Transverse colon (tissue), 4 donors: Measurements from ENCODE around the gene TRPM1.

Source experiments
- POLR2AphosphoS5 ChIP-seq, 3 donors: sonication (generic); formaldehyde crosslinking; IDR thresholded peaks; one replicate each; pipeline ENCODE4 v1.6.1; 2016; ENCODE audit warnings: antibody characterized with exemption in 3 of 3
- TF ChIP-seq, protein P1 (sequence below), 5 experiments: fragments of 200-600 bp in 3 of 5; fragments of 450-650 bp in 2 of 5; sonication (generic) in 3 of 5; IDR thresholded peaks; 1 replicate in 2 of 5; 2 replicates in 3 of 5; pipeline ENCODE4 v1.5.1; 2016 to 2017; ENCODE audit warnings: antibody characterized with exemption in 5 of 5, inconsistent platforms in 3 of 5, mild to moderate bottlenecking in 2 of 5, moderate library complexity in 1 of 5

DNA sequence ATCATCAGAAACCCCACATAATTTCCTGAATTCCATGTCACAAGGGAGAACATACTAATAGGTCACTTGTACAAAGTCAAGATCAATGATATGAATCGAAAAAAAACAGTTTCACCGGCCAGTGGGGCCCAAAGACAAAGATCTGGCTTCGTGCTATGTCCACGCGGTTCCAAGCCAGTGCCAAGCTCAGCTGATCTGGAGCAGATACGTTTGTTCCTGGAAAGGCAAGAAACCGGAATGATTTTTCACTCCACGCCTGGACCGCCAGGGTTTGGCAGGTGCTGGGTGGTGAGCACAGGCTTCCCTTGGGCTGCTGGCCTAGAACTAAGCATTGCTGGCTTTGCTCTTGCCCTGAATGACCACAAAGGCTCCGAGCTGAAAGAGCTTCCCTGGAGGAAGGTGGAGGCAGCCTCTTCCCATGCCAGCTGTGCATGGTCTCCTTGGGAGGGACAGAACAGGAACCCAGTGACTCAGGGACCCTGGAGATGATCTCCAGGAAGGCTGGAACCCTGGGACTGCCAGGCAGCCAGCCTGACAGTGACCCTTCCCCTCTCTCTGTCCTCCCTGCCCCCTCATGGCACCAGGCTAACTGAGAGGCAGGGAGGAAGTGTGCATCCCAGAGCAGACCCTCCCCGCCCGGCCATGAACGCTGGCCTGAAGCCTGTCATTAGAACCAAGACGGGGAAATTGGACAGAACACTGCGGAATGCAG is 40.9 kb downstream of the TRPM1 start:
- TF ChIP-seq, protein P1, sequence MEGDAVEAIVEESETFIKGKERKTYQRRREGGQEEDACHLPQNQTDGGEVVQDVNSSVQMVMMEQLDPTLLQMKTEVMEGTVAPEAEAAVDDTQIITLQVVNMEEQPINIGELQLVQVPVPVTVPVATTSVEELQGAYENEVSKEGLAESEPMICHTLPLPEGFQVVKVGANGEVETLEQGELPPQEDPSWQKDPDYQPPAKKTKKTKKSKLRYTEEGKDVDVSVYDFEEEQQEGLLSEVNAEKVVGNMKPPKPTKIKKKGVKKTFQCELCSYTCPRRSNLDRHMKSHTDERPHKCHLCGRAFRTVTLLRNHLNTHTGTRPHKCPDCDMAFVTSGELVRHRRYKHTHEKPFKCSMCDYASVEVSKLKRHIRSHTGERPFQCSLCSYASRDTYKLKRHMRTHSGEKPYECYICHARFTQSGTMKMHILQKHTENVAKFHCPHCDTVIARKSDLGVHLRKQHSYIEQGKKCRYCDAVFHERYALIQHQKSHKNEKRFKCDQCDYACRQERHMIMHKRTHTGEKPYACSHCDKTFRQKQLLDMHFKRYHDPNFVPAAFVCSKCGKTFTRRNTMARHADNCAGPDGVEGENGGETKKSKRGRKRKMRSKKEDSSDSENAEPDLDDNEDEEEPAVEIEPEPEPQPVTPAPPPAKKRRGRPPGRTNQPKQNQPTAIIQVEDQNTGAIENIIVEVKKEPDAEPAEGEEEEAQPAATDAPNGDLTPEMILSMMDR (IDR thresholded peaks at IDR 0.05) = no peak
- TF ChIP-seq POLR2AphosphoS5 (IDR thresholded peaks at IDR 0.05) = no peak
